Forelimb muscle (tissue), 1 donor: Measurements from ENCODE around the gene GATA5. TPM values are rescaled to one million over a fixed set of nuclear protein-coding genes. Genes with fewer than 3 reads are reported as not detected.
A peak's percentile ranks its signal among the peaks of the same experiment; 100 is the strongest.

Source experiments
- DNase-seq: peaks from one replicate; pipeline ENCODE4 v3.0.0-alpha.2; 2013; ENCODE audit warnings: low read depth
- polyA plus RNA-seq: library from polyadenylated mRNA; unstranded; fragments of 120-200 nt; gene quantifications from one replicate; pipeline ENCODE4 v1.2.1, GENCODE V29; 2013; ENCODE audit not compliant: insufficient read length

The GATA5 gene
- polyA plus RNA-seq, 1 donor: 0.09 TPM

- peak; percentile 5 for DNase-seq
Measured at GRCh38 chr20:62454904-62455636, 20.7 kb downstream of the GATA5 start.

GRCh38 chr20:62453186-62453808 is 22.5 kb downstream of the GATA5 start:
- no peak for DNase-seq

- no peak for DNase-seq
Measured at GRCh38 chr20:62452475-62453095, 23.2 kb downstream of the GATA5 start.

- no peak for DNase-seq
Measured at GRCh38 chr20:62451970-62452369, 23.8 kb downstream of the GATA5 start.

GRCh38 chr20:62451156-62451767 is 24.5 kb downstream of the GATA5 start:
- no peak for DNase-seq

GRCh38 chr20:62449951-62450691 is 25.7 kb downstream of the GATA5 start:
- DNase-seq: no peak

- DNase-seq: no peak
Measured at GRCh38 chr20:62448788-62449187, 27.0 kb downstream of the GATA5 start.

- no peak for DNase-seq
Measured at GRCh38 chr20:62448038-62448437, 27.8 kb downstream of the GATA5 start.

GRCh38 chr20:62446888-62447869 is 28.6 kb downstream of the GATA5 start:
- no peak for DNase-seq

- no peak for DNase-seq
Measured at GRCh38 chr20:62446481-62446880, 29.3 kb downstream of the GATA5 start.

GRCh38 chr20:62445553-62446340 is 30.0 kb downstream of the GATA5 start:
- no peak for DNase-seq

GRCh38 chr20:62444286-62444685 is 31.5 kb downstream of the GATA5 start:
- DNase-seq: no peak

GRCh38 chr20:62441987-62442539 is 33.7 kb downstream of the GATA5 start:
- DNase-seq: no peak

- DNase-seq: no peak
Measured at GRCh38 chr20:62439218-62439617, 36.6 kb downstream of the GATA5 start.

- no peak for DNase-seq
Measured at GRCh38 chr20:62437927-62438326, 37.9 kb downstream of the GATA5 start.

GRCh38 chr20:62437496-62437895 is 38.3 kb downstream of the GATA5 start:
- no peak for DNase-seq

GRCh38 chr20:62436692-62437091 is 39.1 kb downstream of the GATA5 start:
- DNase-seq: no peak

- DNase-seq: no peak
Measured at GRCh38 chr20:62433658-62434497, 41.9 kb downstream of the GATA5 start.
